ENCODE measurements around the gene CAPN9. TPM values are rescaled to one million over a fixed set of nuclear protein-coding genes. Genes with fewer than 3 reads are reported as not detected.
"Not testable (repeated sequence)": the region's sequence is repeated elsewhere in the genome, so short reads cannot be mapped to it uniquely, and the experiment has no call there.

Gene CAPN9
- total RNA-seq, 6 experiments from 2014 or later = not detected

DNA sequence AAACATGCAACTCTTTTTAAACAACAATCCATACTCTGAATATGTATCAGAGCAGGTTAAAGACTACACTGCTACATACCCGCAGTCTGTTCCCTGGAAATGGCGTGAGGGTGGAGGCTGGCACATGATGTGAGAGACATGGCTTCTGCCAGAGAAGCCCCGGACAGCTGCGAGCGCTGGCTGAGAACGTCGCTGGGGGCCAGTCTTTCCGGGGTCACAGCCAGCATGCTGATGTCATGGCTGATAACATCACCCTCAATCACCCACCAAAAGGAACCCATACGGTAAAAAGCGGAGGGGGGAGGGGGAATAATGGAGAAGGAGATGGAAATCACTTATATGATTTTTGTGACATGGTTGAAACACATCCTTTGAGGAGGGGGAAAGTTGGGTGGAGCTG is 92.0 kb downstream of the CAPN9 start:
- Mint-ChIP-seq H3K4me3 (no peak overlapping the region), H3K9me3 (no peaks in the 10 kb centered on the region), H3K36me3 (ENCODE audit: low read depth) (peaks cover 50% of the 10 kb centered on the region), H3K27me3 (ENCODE audit: insufficient read depth) (peaks cover 5% of the 10 kb centered on the region), H3K27ac (no peak overlapping the region), H3K4me1 (ENCODE audit: low read depth) (peaks cover 9% of the 10 kb centered on the region)
- DNase-seq = no peak
- TF ChIP-seq, protein P1, sequence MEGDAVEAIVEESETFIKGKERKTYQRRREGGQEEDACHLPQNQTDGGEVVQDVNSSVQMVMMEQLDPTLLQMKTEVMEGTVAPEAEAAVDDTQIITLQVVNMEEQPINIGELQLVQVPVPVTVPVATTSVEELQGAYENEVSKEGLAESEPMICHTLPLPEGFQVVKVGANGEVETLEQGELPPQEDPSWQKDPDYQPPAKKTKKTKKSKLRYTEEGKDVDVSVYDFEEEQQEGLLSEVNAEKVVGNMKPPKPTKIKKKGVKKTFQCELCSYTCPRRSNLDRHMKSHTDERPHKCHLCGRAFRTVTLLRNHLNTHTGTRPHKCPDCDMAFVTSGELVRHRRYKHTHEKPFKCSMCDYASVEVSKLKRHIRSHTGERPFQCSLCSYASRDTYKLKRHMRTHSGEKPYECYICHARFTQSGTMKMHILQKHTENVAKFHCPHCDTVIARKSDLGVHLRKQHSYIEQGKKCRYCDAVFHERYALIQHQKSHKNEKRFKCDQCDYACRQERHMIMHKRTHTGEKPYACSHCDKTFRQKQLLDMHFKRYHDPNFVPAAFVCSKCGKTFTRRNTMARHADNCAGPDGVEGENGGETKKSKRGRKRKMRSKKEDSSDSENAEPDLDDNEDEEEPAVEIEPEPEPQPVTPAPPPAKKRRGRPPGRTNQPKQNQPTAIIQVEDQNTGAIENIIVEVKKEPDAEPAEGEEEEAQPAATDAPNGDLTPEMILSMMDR (IDR thresholded peaks at IDR 0.05) = no peak

DNA sequence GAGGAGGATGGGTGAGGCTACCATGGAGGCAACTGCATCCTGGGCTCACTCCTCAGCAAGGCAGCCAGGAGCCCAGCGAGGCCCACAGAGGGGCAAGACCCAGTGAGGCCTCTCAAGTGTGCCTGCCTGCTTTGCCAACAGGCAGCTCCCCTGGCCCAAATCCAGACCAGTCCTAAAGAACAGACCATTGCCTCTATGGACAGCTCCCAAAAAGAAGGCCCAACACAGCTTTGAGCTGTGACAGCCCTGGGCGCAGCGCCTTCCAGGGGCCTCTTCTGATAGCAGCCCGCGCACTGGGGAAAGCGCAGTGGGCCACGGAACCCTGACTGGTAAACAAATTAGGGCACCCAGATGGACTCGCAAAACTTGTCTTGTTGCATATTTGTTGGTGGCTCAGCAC is 95.6 kb downstream of the CAPN9 start:
- no peak for DNase-seq
- TF ChIP-seq, protein P1 (IDR thresholded peaks at IDR 0.05) = no peak
- Mint-ChIP-seq H3K27me3 (ENCODE audit: insufficient read depth) (peaks cover 1% of the 10 kb centered on the region), H3K27ac (no peak overlapping the region), H3K4me3 (no peak overlapping the region), H3K4me1 (ENCODE audit: low read depth) (peaks cover 39% of the 10 kb centered on the region), H3K36me3 (ENCODE audit: low read depth) (peaks cover 68% of the 10 kb centered on the region), H3K9me3 (no peaks in the 10 kb centered on the region)

DNA sequence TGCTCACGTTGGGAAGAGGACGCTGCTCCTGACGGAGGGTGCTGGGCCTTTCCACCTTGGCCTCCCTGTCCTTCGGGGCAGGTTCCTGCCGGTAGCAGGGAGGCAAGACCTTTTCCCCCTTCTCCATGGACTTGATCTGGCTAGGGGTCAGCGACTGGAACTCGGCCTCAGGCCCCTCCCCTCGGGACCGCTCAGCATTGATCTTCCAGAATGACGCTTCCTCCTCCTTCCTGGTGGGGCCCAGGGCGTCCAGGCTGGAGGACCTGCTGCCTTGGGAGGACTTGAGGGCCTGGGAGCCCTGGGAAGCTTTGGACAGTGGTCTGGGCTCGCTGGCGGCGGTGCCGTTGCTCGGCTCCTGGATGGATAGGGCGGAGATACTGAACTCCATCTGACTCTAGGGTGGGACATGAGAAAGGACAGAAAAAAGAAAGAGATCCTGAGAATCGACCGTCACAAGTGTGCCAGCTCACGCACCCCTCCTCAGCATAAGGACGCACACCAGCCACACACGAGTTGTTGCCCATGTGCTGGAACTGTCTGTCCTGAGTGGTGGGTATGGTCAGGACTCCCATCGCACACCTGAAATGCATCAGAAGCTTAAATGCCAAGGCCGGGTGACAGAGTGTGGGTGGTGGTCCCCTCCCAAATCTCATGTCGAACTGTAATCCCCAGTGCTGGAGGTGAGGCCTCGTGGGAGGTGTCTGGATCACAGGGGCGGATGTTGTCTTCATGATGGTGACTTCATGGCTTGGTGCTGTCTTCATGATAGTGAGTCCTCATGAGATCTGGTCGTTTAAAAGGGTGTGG is 96.5 kb downstream of the CAPN9 start:
- peaks cover 48% of the 10 kb centered on the region for H3K4me1 Mint-ChIP-seq (ENCODE audit: low read depth)
- no peak for DNase-seq
- no peak overlapping the region for H3K4me3 Mint-ChIP-seq
- no peak overlapping the region for H3K27ac Mint-ChIP-seq
- TF ChIP-seq, protein P1 (IDR thresholded peaks at IDR 0.05) = no peak
- peaks cover 69% of the 10 kb centered on the region for H3K36me3 Mint-ChIP-seq (ENCODE audit: low read depth)
- H3K9me3 Mint-ChIP-seq = no peaks in the 10 kb centered on the region
- H3K27me3 Mint-ChIP-seq (ENCODE audit: insufficient read depth) = peaks cover 5% of the 10 kb centered on the region

DNA sequence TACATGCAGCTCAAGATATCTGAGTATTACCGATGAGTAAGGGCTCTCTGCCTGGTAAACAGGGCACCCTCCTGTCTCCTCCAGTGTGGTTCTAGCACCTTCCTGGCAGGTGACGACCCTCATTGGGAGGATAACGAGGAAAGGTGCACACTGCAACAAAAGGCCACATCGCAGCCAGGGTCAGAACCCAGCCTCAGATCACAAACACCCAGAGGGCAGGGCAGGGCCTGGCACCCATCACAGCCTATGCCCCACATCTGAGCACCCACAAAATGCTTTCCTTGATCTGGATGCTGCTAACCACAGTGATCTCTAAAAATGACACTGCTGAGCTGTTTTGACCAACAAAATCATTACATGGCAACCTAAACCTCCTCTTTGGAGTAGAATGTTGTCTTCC is 97.4 kb downstream of the CAPN9 start:
- peak overlapping the region; percentile 74 for H3K27ac Mint-ChIP-seq
- H3K4me3 Mint-ChIP-seq = peak overlapping the region; percentile 28; the same call in 1 of the 2 replicates
- H3K9me3 Mint-ChIP-seq = no peaks in the 10 kb centered on the region
- H3K4me1 Mint-ChIP-seq (ENCODE audit: low read depth) = peaks cover 57% of the 10 kb centered on the region
- TF ChIP-seq, protein P1 (IDR thresholded peaks at IDR 0.05) = no peak
- H3K27me3 Mint-ChIP-seq (ENCODE audit: insufficient read depth) = peaks cover 5% of the 10 kb centered on the region
- peaks cover 65% of the 10 kb centered on the region for H3K36me3 Mint-ChIP-seq (ENCODE audit: low read depth)
- DNase-seq = no peak

DNA sequence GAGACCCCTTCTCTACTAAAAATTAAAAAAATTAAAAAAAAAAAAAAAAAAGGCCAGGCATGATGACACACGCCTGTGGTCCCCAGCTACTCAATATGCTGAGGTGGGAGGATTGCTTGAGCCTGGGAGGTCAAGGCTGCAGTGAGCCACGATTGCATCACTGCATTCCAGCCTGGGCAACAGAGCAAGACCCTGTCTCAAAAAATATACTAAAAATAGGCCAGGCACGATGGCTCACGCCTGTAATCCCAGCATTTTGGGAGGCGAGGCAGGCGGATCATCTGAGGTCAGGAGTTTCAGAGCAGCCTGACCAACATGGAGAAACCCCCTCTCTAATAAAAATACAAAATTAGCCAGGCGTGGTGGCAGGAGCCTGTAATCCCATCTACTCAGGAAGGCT is 98.0 kb downstream of the CAPN9 start:
- Mint-ChIP-seq H3K4me3 (peak overlapping the region; percentile 28; the same call in 1 of the 2 replicates), H3K4me1 (ENCODE audit: low read depth) (peaks cover 63% of the 10 kb centered on the region), H3K27ac (peak overlapping the region; percentile 74), H3K36me3 (ENCODE audit: low read depth) (peaks cover 61% of the 10 kb centered on the region)
- not testable (repeated sequence) for H3K27me3 Mint-ChIP-seq (ENCODE audit: insufficient read depth); H3K9me3 Mint-ChIP-seq
- peak; percentile 43 for DNase-seq

DNA sequence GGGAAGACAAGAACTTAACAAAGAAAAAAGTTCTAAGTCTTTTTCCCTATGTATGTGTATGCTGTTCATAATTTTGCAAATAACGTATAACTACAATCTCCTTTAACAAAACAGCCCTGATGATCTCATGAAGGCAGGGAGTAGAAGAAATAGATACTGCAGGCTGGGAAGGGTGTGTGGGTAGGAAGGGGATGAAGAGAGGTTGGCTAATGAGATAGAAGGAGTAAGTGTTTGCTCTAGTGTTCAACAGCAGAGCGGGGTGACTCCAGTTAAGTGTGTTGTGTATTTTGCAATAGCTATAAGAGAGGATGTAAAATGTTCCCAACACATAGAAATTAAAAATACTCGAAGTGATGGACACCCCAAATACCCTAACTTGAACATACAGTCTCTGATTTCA is 101.0 kb downstream of the CAPN9 start:
- Mint-ChIP-seq H3K4me1 (ENCODE audit: low read depth) (peaks cover 87% of the 10 kb centered on the region), H3K27me3 (ENCODE audit: insufficient read depth) (peaks cover 9% of the 10 kb centered on the region; the same call in 1 of the 2 replicates), H3K4me3 (0 out of 2 replicates have a peak overlapping the region, but pooled peaks have one; percentile 6), H3K36me3 (ENCODE audit: low read depth) (peaks cover 62% of the 10 kb centered on the region), H3K27ac (peak overlapping the region; percentile 85), H3K9me3 (peaks cover 8% of the 10 kb centered on the region)
- no peak for DNase-seq
- TF ChIP-seq, protein P1 (IDR thresholded peaks at IDR 0.05) = no peak

All from HFFc6 (cell line).